HG02884 (cell line): ENCODE results near the gene NBEAL2.

ENCODE experiments used
- ATAC-seq: cut with Tn5 transposase; IDR thresholded peaks from one replicate; pipeline ENCODE4 v1.9.1; 2021; ENCODE audit warnings: mild to moderate bottlenecking, moderate library complexity; ENCODE audit not compliant: unreplicated experiment

The NBEAL2 gene

GRCh38 chr3:46944191-46944590, 35.3 kb upstream of the NBEAL2 start:
- no peak for ATAC-seq

DNA sequence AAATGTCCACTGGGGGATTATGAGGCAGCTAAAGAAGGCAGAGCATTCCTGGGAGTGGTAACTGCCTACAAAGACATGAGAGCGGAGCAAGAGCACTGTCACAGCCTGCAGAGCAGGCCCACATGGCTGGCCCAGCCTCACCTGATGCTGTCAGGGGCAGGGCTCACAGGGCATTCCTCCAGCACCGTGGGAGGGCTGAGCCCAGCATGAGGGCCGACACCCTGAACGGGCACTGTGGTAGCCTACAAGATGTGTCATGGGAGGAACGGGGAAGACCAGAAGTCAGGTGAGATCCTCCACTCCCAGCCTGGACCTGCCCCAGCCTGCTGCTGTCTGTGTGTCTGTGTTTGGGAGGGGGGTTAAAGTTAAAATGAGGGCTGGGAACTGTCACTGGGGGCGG, 33.0 kb upstream of the NBEAL2 start:
- no peak for ATAC-seq

GRCh38 chr3:46946856-46947545, 32.5 kb upstream of the NBEAL2 start:
- no peak for ATAC-seq

- no peak for ATAC-seq
These were observed 31.9 kb upstream of the NBEAL2 start for GRCh38 chr3:46947546-46947901.

GRCh38 chr3:46947981-46948791, 31.3 kb upstream of the NBEAL2 start:
- no peak for ATAC-seq

GRCh38 chr3:46948830-46949671, 30.4 kb upstream of the NBEAL2 start:
- no peak for ATAC-seq

DNA sequence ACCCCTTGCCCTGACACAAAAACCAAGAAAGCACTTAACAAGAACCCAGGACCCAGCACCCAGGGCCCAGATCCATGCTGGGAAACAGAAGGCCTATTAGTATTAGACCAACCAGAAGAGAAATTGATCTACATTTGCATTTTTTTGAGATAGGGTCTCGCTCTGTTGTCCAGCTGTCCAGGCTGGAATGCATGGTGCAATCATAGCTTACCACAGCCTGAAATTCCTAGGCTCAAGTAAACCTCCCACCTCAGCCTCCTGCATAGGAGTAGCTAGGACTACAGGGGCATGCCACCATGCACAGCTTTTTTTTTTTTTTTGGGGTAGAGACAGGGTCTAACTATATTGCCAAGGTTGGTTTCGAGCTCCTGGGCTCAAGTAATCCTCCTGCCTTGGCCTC, 29.3 kb upstream of the NBEAL2 start:
- no peak for ATAC-seq

GRCh38 chr3:46950650-46951241, 28.7 kb upstream of the NBEAL2 start:
- ATAC-seq = no peak

DNA sequence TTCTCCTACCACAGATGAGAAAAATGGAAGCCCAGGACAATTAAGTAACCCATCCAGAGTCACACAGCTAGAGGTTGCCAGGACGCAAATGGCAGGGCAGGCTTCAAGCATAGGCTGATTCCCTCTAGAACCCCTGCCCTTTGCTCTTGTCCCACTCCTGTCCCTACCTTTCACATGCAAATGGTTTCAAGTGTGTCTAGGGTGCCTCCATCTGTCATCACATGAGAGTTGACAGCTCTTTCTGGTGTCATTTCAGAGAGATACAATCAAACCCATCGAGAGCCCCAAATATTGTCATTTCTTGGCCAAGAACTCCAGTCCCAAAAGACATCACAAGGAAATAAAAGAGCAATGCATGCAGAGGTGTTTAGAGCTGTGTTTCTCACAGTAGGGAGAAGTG, 26.7 kb upstream of the NBEAL2 start:
- ATAC-seq = no peak

DNA sequence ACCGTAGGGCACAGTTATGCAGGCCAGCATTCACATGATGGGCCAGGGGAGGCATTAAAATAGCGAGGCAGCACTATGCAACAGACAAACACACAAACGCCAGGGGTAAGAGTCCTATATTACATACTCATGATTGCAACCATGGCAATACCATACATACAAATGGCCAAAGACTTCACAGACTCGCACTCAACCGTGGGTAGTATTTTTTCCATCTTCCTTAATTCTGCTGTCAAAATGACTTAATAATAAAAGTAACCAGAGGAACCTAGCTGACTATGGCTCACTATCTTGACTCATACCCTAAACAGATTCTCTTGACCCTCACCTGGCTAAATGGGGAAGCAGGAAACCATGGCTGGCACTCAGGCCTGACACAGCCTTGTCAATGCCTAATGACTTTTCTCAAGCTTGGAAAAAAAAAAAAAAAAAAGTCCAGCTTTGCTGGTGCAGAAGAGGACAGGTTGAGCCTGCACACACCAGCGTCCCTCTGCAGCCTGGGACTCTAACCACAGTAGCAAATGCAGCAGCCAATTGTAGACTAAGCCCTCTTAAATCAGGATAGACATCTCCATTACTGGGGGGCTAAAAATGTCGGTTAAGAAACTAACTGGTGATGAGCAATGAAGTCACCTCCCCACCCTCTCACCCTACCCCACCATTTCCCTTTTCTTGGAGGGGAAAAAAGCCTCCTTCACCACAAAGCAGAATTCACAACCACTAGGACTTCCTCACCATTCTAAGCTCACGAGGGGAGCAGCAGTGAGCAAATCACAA, 26.0 kb upstream of the NBEAL2 start:
- ATAC-seq = no peak

GRCh38 chr3:46954178-46954577, 25.3 kb upstream of the NBEAL2 start:
- ATAC-seq = no peak

DNA sequence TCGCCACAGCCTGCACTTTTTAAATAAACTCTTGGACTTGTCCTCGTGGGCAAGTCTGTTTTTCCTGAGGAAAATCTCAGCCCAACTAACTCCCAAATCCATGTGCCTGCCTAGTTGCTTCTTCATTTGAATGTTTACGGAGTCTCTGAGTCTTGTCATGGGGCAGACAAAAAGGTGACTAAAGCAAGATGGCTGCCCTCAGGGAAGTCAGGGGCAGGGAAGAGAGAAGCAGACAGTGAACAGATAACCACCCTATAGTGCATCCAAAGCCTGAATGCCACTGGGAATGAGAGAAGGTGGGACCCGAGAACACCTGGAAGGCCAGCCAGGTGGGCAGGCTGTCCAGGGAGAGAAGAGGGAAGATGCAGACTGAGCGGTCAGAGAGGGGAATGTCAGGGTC, 24.3 kb upstream of the NBEAL2 start:
- ATAC-seq = no peak

DNA sequence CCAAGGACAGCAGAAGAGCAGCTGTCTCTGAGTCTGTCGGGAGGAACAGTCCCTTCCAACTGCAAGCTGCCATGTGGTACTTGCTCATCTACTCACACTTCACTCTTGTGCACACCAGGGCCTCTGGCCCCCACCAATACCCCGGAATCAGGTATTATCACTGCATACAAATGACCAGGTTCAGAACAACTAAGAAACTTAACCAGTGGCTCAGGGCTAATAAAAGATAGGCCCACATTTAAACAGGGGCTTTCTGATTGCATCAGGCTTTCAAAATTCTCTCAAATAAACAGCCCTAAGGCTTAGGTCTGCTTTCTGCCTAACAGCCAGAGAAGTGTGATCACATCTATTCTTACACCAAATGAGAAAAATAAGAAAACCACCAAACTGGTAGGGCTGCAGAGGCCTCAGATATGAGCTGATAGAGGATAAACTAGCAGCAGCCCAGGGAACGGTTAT, 23.6 kb upstream of the NBEAL2 start:
- no peak for ATAC-seq

GRCh38 chr3:46957092-46957820, 22.2 kb upstream of the NBEAL2 start:
- ATAC-seq = no peak

GRCh38 chr3:46958467-46959160, 20.9 kb upstream of the NBEAL2 start:
- ATAC-seq = no peak

DNA sequence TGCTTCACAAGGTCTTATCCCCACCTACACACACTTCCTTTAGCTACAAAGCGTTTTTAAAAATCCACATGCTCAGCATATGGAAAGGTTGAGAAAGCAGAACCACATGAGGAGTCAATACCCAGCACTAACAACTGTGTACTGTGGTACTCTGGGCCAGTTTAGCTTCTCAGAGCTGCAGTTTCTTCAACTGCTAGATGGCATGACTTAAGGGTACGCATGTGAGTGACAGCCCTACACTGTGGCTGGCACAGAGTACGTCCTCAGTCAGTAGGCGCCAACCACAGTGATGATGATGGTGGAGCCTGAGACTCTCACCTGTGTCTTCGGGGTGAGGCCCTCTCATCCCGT, 20.3 kb upstream of the NBEAL2 start:
- no peak for ATAC-seq

- ATAC-seq = no peak
These were observed 19.3 kb upstream of the NBEAL2 start for GRCh38 chr3:46960081-46960701.

GRCh38 chr3:46960835-46961234, 18.6 kb upstream of the NBEAL2 start:
- no peak for ATAC-seq

GRCh38 chr3:46962427-46962826, 17.0 kb upstream of the NBEAL2 start:
- no peak for ATAC-seq
